ENCODE data around the gene CUBN. TPM values are rescaled to one million over a fixed set of nuclear protein-coding genes. Genes with fewer than 3 reads are reported as not detected.

Gene CUBN
- total and polyA plus RNA-seq, 9 of the 15 experiments (the other 6 are each of a cell fraction or from before 2014, with no cell fraction given): 0.04 to 0.33 (median 0.09) TPM

DNA sequence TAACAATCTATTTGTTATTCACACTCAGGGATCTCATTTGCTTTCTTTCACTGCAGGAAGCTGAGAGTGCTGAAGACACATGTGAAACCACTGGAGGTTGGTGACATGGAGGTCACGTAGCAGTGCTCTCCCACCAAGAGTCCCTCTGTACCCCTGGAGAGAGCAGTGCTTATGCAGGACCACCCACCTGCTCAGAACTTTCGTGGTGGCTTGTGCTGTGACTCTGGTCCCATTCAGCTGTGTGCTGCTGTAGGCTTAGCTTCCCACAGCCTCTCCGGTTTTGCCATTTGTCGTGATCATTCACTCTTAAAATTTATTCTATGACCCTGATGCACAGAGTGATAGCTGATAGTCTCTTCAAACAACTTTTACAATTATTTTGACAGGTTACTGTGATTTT, 216.3 kb downstream of the CUBN start:
- FAIRE-seq (no peak), ATAC-seq (no peak), DNase-seq (ENCODE audit: extremely low read depth in 1 of 4, low spot score in 3 of 4) (no peak)
- Histone ChIP-seq H3K4me3 (no peak overlapping the region), H3K9ac (ENCODE audit: insufficient read depth in 1 of 2, low read depth in 2 of 2, low read length in 2 of 2) (no peak overlapping the region), H3K79me2 (ENCODE audit: control insufficient read depth, insufficient read depth, low read length) (no peaks in the 10 kb centered on the region), H2AFZ (ENCODE audit: low read depth, low read length) (no peak overlapping the region), H3K27ac (ENCODE audit: extremely low read depth, low read depth, low read length) (no peak overlapping the region), H3K4me2 (ENCODE audit: insufficient read depth, low read length) (no peak overlapping the region), H3K9me1 (ENCODE audit: control insufficient read depth, insufficient read depth, low read length) (no peaks in the 10 kb centered on the region), H4K20me1 (replicated peaks; ENCODE audit: control insufficient read depth, insufficient read depth, low read length) (no peaks in the 10 kb centered on the region), H3K4me1 (replicated peaks in 1 of 2; ENCODE audit: control insufficient read depth in 2 of 2, insufficient read depth in 2 of 2, low read length in 2 of 2) (no peaks in the 10 kb centered on the region; a peak in 1 of 5 replicates), H3K9me3 (replicated peaks; ENCODE audit: control insufficient read depth, insufficient read depth, low read depth, low read length) (no peaks in the 10 kb centered on the region), H3K36me3 (ENCODE audit: control insufficient read depth, insufficient read depth, low read length) (no peaks in the 10 kb centered on the region), H3K27me3 (ENCODE audit: control insufficient read depth in 2 of 2, insufficient read depth in 2 of 2, low read length in 2 of 2) (no peaks in the 10 kb centered on the region; a peak in 1 of 5 replicates)
- ChIA-PET POLR2A (no interaction called here), CTCF (ENCODE audit: low intra/inter-chr PET ratio) (no interaction called here)
- 13% methylated on average over 4 of the region's 4 CpGs for WGBS (ENCODE audit: insufficient coverage, low coverage, missing lambda C conversion rate)
- in situ Hi-C loops (cut with MboI) (no loop called here), intact Hi-C loops (cut with micrococcal nuclease) (no loop called here)
- no TSS peak for BruUV-seq (replicated peaks)
- TF ChIP-seq EGR1 (conservative IDR thresholded peaks at IDR 0.05) (no peak), RNF2 (IDR thresholded peaks at IDR 0.05) (no peak), KLF6 (CRISPR knock-in tag; IDR thresholded peaks at IDR 0.05; ENCODE audit: borderline replicate concordance) (no peak), RBM22 (IDR thresholded peaks at IDR 0.05; ENCODE audit: low read depth, low read length, poor library complexity, severe bottlenecking) (no peak), HDAC1 (IDR thresholded peaks at IDR 0.05) (no peak), KAT7 (CRISPR knock-in tag; IDR thresholded peaks at IDR 0.05; ENCODE audit: borderline replicate concordance) (no peak), ZNF263 (CRISPR knock-in tag; IDR thresholded peaks at IDR 0.05; ENCODE audit: borderline replicate concordance) (no peak), SPI1 (IDR thresholded peaks at IDR 0.05; ENCODE audit: borderline replicate concordance, low read depth, low read length) (no peak), ASH1L (IDR thresholded peaks at IDR 0.05; ENCODE audit: borderline replicate concordance, low read depth, partially characterized antibody) (no peak), CTBP1 (IDR thresholded peaks at IDR 0.05; ENCODE audit: borderline replicate concordance) (no peak)
- TF ChIP-seq, protein P1, sequence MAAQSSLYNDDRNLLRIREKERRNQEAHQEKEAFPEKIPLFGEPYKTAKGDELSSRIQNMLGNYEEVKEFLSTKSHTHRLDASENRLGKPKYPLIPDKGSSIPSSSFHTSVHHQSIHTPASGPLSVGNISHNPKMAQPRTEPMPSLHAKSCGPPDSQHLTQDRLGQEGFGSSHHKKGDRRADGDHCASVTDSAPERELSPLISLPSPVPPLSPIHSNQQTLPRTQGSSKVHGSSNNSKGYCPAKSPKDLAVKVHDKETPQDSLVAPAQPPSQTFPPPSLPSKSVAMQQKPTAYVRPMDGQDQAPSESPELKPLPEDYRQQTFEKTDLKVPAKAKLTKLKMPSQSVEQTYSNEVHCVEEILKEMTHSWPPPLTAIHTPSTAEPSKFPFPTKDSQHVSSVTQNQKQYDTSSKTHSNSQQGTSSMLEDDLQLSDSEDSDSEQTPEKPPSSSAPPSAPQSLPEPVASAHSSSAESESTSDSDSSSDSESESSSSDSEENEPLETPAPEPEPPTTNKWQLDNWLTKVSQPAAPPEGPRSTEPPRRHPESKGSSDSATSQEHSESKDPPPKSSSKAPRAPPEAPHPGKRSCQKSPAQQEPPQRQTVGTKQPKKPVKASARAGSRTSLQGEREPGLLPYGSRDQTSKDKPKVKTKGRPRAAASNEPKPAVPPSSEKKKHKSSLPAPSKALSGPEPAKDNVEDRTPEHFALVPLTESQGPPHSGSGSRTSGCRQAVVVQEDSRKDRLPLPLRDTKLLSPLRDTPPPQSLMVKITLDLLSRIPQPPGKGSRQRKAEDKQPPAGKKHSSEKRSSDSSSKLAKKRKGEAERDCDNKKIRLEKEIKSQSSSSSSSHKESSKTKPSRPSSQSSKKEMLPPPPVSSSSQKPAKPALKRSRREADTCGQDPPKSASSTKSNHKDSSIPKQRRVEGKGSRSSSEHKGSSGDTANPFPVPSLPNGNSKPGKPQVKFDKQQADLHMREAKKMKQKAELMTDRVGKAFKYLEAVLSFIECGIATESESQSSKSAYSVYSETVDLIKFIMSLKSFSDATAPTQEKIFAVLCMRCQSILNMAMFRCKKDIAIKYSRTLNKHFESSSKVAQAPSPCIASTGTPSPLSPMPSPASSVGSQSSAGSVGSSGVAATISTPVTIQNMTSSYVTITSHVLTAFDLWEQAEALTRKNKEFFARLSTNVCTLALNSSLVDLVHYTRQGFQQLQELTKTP (IDR thresholded peaks at IDR 0.05; ENCODE audit: low read depth in 1 of 2, partially characterized antibody in 2 of 2): no peak
- TF ChIP-seq, protein P2, sequence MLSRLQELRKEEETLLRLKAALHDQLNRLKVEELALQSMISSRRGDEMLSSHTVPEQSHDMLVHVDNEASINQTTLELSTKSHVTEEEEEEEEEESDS (CRISPR knock-in tag; IDR thresholded peaks at IDR 0.05): no peak

Data from K562 (cell line).